H9 (cell line): Measurements from ENCODE around the gene OSBPL2. TPM values are rescaled to one million over a fixed set of nuclear protein-coding genes. Genes with fewer than 3 reads are reported as not detected.
A peak's percentile ranks its signal among the peaks of the same experiment; 100 is the strongest.

Experiments
- DNase-seq: peaks from one replicate; pipeline ENCODE4 v3.0.0-alpha.2; 2017
- H2AFZ ChIP-seq: one replicate; pipeline ENCODE4 v1.6.1; 2013; ENCODE audit warnings: mild to moderate bottlenecking, low read length, control low read depth, moderate library complexity
- H2AK5ac ChIP-seq: 2 replicates; pipeline ENCODE4 v1.6.1; 2013; ENCODE audit warnings: low read length, control low read depth, mixed read lengths; ENCODE audit not compliant: insufficient read length
- H2BK120ac ChIP-seq: one replicate; pipeline ENCODE4 v1.6.1; 2013; ENCODE audit warnings: low read depth, mild to moderate bottlenecking, low read length, control low read depth, inconsistent platforms; ENCODE audit not compliant: poor library complexity, severe bottlenecking
- H2BK12ac ChIP-seq: 2 replicates; pipeline ENCODE4 v1.6.1; 2013; ENCODE audit warnings: low read length, control low read depth, mixed read lengths, low read depth; ENCODE audit not compliant: insufficient read length
- H2BK15ac ChIP-seq: 2 replicates; pipeline ENCODE4 v1.6.1; 2013; ENCODE audit warnings: low read depth, low read length, control low read depth
- H2BK20ac ChIP-seq: one replicate; pipeline ENCODE4 v1.6.1; 2013; ENCODE audit warnings: low read depth, mild to moderate bottlenecking, low read length, control low read depth, inconsistent platforms; ENCODE audit not compliant: poor library complexity, severe bottlenecking
- H2BK5ac ChIP-seq: 2 replicates; pipeline ENCODE4 v1.6.1; 2013; ENCODE audit warnings: low read length, control low read depth, mixed read lengths; ENCODE audit not compliant: insufficient read length
- H3K14ac ChIP-seq: 2 replicates; pipeline ENCODE4 v1.6.1; 2013; ENCODE audit warnings: low read length, control low read depth; ENCODE audit not compliant: insufficient read depth
- H3K18ac ChIP-seq: 2 replicates; pipeline ENCODE4 v1.6.1; 2013; ENCODE audit warnings: low read depth, mild to moderate bottlenecking, mixed read lengths, low read length, control low read depth; ENCODE audit not compliant: insufficient read length
- H3K23ac ChIP-seq: 2 replicates; pipeline ENCODE4 v1.6.1; 2013; ENCODE audit warnings: low read length, control low read depth, mixed read lengths, low read depth; ENCODE audit not compliant: insufficient read length
- H3K23me2 ChIP-seq: 2 replicates; pipeline ENCODE4 v1.6.1; 2013; ENCODE audit warnings: low read depth, mild to moderate bottlenecking, mixed read lengths, low read length, control low read depth; ENCODE audit not compliant: insufficient read length, poor library complexity, severe bottlenecking
- H3K27ac ChIP-seq: 2 replicates; pipeline ENCODE4 v1.5.1; 2013; ENCODE audit warnings: low read length, control low read depth, mixed read lengths, low read depth; ENCODE audit not compliant: insufficient read length
- H3K27me3 ChIP-seq: 2 replicates; pipeline ENCODE4 v1.6.1; 2013; ENCODE audit warnings: low read length, control low read depth, inconsistent platforms; ENCODE audit not compliant: insufficient read depth
- H3K4ac ChIP-seq: 2 replicates; pipeline ENCODE4 v1.6.1; 2013; ENCODE audit warnings: low read depth, mild to moderate bottlenecking, control low read depth, inconsistent platforms, low read length, moderate library complexity
- H3K4me1 ChIP-seq: 2 replicates; pipeline ENCODE4 v1.6.1; 2013; ENCODE audit warnings: low read length, control low read depth, inconsistent platforms; ENCODE audit not compliant: insufficient read depth
- H3K4me2 ChIP-seq: 2 replicates; pipeline ENCODE4 v1.6.1; 2013; ENCODE audit warnings: low read length, control low read depth, mixed read lengths; ENCODE audit not compliant: insufficient read length, insufficient read depth
- H3K56ac ChIP-seq: 2 replicates; pipeline ENCODE4 v1.6.1; 2013; ENCODE audit warnings: low read depth, mild to moderate bottlenecking, mixed read lengths, low read length, control low read depth; ENCODE audit not compliant: insufficient read length
- H3K79me1 ChIP-seq: 2 replicates; pipeline ENCODE4 v1.6.1; 2013; ENCODE audit warnings: low read depth, mild to moderate bottlenecking, moderate library complexity, low read length, control low read depth, inconsistent platforms; ENCODE audit not compliant: insufficient read depth, poor library complexity, severe bottlenecking
- H3K79me2 ChIP-seq: 2 replicates; pipeline ENCODE4 v1.6.1; 2013; ENCODE audit warnings: low read length, control low read depth, inconsistent platforms; ENCODE audit not compliant: insufficient read depth
- H3K9ac ChIP-seq: 2 replicates; pipeline ENCODE4 v1.6.1; 2013; ENCODE audit warnings: low read length, control low read depth, mixed read lengths; ENCODE audit not compliant: insufficient read length; ENCODE audit errors: extremely low read depth
- H3K9me3 ChIP-seq: one replicate; pipeline ENCODE4 v1.6.1; 2013; ENCODE audit warnings: low read depth, low read length, inconsistent platforms; ENCODE audit not compliant: control insufficient read depth
- H3T11ph ChIP-seq: one replicate; pipeline ENCODE4 v1.6.1; 2013; ENCODE audit warnings: mild to moderate bottlenecking, low read length, control low read depth, inconsistent platforms
- H4K20me1 ChIP-seq: one replicate; pipeline ENCODE4 v1.6.1; 2013; ENCODE audit not compliant: control insufficient read depth, insufficient read length, insufficient read depth
- H4K5ac ChIP-seq: 2 replicates; pipeline ENCODE4 v1.6.1; 2013; ENCODE audit warnings: low read depth, mild to moderate bottlenecking, mixed read lengths, low read length, control low read depth; ENCODE audit not compliant: insufficient read length
- H4K8ac ChIP-seq: replicated peaks from 2 replicates; pipeline ENCODE4 v1.6.1; 2013; ENCODE audit warnings: low read length, control low read depth, mixed read lengths, low read depth; ENCODE audit not compliant: insufficient read length
- H4K91ac ChIP-seq: 2 replicates; pipeline ENCODE4 v1.6.1; 2013; ENCODE audit warnings: low read depth, mild to moderate bottlenecking, moderate library complexity, mixed read lengths, low read length, control low read depth; ENCODE audit not compliant: insufficient read length
- H3K27ac Mint-ChIP-seq, 3 experiments: 2 replicates in 2 of 3; 3 replicates in 1 of 3; pipeline ENCODE4 v1.8.0; 2020 to 2021; ENCODE audit warnings: mixed read lengths in 3 of 3, mild to moderate bottlenecking in 1 of 3, moderate library complexity in 1 of 3
- H3K27me3 Mint-ChIP-seq: 2 replicates; pipeline ENCODE4 v1.8.0; 2021; ENCODE audit warnings: low read depth, mild to moderate bottlenecking, moderate library complexity, mixed read lengths
- H3K36me3 Mint-ChIP-seq, 3 experiments: 2 replicates in 2 of 3; 3 replicates in 1 of 3; pipeline ENCODE4 v1.8.0; 2020 to 2021; ENCODE audit warnings: low read depth in 3 of 3, mixed read lengths in 3 of 3; ENCODE audit not compliant: insufficient read depth in 1 of 3
- H3K4me1 Mint-ChIP-seq, 2 experiments: 2 replicates each; pipeline ENCODE4 v1.8.0; 2020; ENCODE audit warnings: mixed read lengths in 2 of 2
- H3K4me3 Mint-ChIP-seq, 2 experiments: 2 replicates in 1 of 2; 3 replicates in 1 of 2; pipeline ENCODE4 v1.8.0; 2020 to 2021; ENCODE audit warnings: mild to moderate bottlenecking in 2 of 2, mixed read lengths in 2 of 2, moderate library complexity in 1 of 2
- H3K9me3 Mint-ChIP-seq, 2 experiments: 2 replicates in 1 of 2; 3 replicates in 1 of 2; pipeline ENCODE4 v1.8.0; 2020; ENCODE audit warnings: mild to moderate bottlenecking in 2 of 2, mixed read lengths in 2 of 2, moderate library complexity in 1 of 2
- CTCF ChIP-seq: fragments of 200-600 bp; sonication (generic); conservative IDR thresholded peaks from 3 replicates; pipeline ENCODE4 v1.8.0; 2021; ENCODE audit warnings: antibody characterized with exemption, mild to moderate bottlenecking
- WGBS: extraction: QIAGEN DNeasy Blood & Tissue Kit; methylation state at CpG from one replicate; pipeline ENCODE4 v1.1.7; 2013; ENCODE audit warnings: missing lambda C conversion rate, low lambda C conversion rate, mixed read lengths; ENCODE audit not compliant: insufficient read length; ENCODE audit errors: extremely low coverage; 5-methylcytosine and 5-hydroxymethylcytosine counted together
- total RNA-seq: library from RNA; stranded (reverse); gene quantifications from 2 replicates; pipeline ENCODE4 v1.2.1, GENCODE V29; 2021

The OSBPL2 gene
- total RNA-seq, 1 experiment from 2014 or later, result 47.3 TPM

- H3K4me3 Mint-ChIP-seq, result peak overlapping the region; percentile 81 to 86
- Histone ChIP-seq H2AFZ (no peak overlapping the region), H3K14ac (no peak overlapping the region; the same call in 1 of the 2 replicates), H2BK120ac (no peak overlapping the region), H3K27me3 (no peaks in the 10 kb centered on the region), H2BK5ac (no peak overlapping the region), H3K56ac (no peak overlapping the region), H3K9me3 (no peaks in the 10 kb centered on the region), H2AK5ac (no peak overlapping the region), H3K4ac (no peak overlapping the region), H3T11ph (no peak overlapping the region), H3K23ac (no peak overlapping the region), H3K4me1 (no peaks in the 10 kb centered on the region), H3K4me2 (peak overlapping the region; percentile 74), H3K27ac (no peak overlapping the region), H3K79me1 (peaks cover 2% of the 10 kb centered on the region), H2BK15ac (no peak overlapping the region), H3K18ac (no peak overlapping the region), H3K23me2 (peaks cover 7% of the 10 kb centered on the region), H4K91ac (no peak overlapping the region), H2BK12ac (no peak overlapping the region), H4K20me1 (no peaks in the 10 kb centered on the region), H3K79me2 (peaks cover 13% of the 10 kb centered on the region; the same call in 1 of the 2 replicates), H4K8ac (no peak overlapping the region), H2BK20ac (no peak overlapping the region), H4K5ac (no peak overlapping the region), H3K9ac (peak overlapping the region; percentile 48)
- peaks cover 0 to 20% (median 15%) of the 10 kb centered on the region in 3 experiments; a peak in 6 of 7 replicates for H3K36me3 Mint-ChIP-seq
- H3K27me3 Mint-ChIP-seq, result peaks cover 2% of the 10 kb centered on the region; the same call in 1 of the 2 replicates
- no peaks in the 10 kb centered on the region; a peak in 1 of 5 replicates for H3K9me3 Mint-ChIP-seq
- peaks cover 18 to 35% of the 10 kb centered on the region in 2 experiments for H3K4me1 Mint-ChIP-seq
- H3K27ac Mint-ChIP-seq, result peak overlapping the region in 1 of 3 experiments; percentile 53; a peak in 1 of 7 replicates
- no CpG with 5 or more reads among the region's 23 CpGs for WGBS
- DNase-seq, result no peak
- no peak for TF ChIP-seq CTCF
Measured at GRCh38 chr20:62239278-62239879, 1.1 kb downstream of the OSBPL2 start.
